ENCODE measurements around the gene GNL3L.
"Not testable (repeated sequence)": the region's sequence is repeated elsewhere in the genome, so short reads cannot be mapped to it uniquely, and the experiment has no call there.

Gene GNL3L

DNA sequence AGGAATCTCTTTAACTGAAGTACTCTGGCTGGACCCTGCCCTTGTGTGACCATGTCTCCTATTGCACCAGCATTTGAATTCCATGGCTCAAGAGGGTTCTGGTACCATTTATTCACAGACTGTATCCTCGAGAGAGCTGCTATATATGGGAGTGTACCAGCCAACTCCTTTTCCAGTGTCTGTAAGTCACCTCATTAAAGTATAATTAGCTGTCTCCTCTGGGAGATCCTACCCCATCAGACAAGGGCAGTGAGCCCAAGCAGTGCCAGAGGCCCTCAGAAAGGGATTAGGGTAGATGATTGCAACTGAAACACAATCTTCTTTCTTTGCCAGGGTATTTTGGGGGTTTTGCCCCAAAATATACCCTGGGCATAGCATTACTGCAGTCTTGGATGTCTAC is 31.6 kb downstream of the GNL3L start:
- TF ChIP-seq, protein P1, sequence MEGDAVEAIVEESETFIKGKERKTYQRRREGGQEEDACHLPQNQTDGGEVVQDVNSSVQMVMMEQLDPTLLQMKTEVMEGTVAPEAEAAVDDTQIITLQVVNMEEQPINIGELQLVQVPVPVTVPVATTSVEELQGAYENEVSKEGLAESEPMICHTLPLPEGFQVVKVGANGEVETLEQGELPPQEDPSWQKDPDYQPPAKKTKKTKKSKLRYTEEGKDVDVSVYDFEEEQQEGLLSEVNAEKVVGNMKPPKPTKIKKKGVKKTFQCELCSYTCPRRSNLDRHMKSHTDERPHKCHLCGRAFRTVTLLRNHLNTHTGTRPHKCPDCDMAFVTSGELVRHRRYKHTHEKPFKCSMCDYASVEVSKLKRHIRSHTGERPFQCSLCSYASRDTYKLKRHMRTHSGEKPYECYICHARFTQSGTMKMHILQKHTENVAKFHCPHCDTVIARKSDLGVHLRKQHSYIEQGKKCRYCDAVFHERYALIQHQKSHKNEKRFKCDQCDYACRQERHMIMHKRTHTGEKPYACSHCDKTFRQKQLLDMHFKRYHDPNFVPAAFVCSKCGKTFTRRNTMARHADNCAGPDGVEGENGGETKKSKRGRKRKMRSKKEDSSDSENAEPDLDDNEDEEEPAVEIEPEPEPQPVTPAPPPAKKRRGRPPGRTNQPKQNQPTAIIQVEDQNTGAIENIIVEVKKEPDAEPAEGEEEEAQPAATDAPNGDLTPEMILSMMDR (conservative IDR thresholded peaks at IDR 0.05; ENCODE audit: low read depth, low read length) = no peak
- no peak for DNase-seq (ENCODE audit: low read depth)
- H3K4me3 ChIP-seq (ENCODE audit: low read length) = no peak overlapping the region

DNA sequence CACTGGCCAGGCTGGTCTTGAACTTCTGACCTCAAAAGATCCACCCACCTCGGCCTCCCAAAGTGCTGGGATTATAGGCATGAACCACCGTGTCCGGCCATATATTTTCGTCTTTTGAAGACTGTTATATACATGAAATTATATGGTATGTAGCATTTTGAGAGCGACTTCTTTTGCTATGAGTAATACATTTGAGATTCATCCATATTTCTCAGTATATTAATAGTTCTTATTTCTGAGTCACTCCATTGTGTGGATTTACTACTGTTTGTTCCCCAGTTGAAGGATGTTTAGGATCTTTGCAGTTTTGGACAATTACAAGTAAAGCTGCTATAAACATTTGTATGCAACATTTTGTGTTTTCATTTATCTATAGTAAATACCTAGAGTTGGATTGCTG is 34.9 kb downstream of the GNL3L start:
- TF ChIP-seq, protein P1 (conservative IDR thresholded peaks at IDR 0.05; ENCODE audit: low read depth, low read length) = no peak
- H3K4me3 ChIP-seq (ENCODE audit: low read length) = no peak overlapping the region
- no peak for DNase-seq (ENCODE audit: low read depth)

DNA sequence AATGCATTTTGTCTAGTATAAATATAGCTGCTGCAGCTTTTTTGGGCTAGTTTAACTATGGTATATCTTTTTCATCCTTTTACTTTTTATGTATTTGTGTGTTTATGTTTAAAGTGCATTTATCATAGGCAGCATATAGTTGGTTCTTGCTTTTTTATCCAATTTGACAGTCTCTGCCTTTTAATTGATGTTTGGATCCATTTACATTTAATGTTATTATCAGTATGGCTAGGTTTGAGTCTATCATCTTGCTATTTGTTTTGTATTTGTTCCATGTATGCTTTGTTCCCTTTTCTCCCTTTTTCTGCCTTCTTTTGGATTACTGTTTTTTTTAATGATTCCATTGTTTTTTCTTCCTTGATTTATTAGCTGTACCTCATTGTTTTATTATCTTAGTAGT is 40.3 kb downstream of the GNL3L start:
- DNase-seq (ENCODE audit: low read depth) = no peak
- TF ChIP-seq, protein P1 (conservative IDR thresholded peaks at IDR 0.05; ENCODE audit: low read depth, low read length) = no peak
- no peak overlapping the region for H3K4me3 ChIP-seq (ENCODE audit: low read length)

DNA sequence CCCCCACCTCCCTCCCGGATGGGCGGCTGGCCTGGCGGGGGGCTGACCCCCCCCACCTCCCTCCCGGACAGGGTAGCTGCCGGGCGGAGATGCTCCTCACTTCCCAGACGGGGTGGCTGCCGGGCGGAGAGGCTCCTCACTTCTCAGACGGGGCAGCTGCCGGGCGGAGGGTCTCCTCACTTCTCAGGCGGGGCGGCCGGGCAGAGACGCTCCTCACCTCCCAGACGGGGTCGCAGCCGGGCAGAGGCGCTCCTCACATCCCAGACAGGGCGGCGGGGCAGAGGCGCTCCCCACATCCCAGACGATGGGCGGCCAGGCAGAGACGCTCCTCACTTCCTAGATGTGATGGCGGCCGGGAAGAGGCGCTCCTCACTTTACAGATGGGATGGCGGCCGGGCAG is 42.6 kb downstream of the GNL3L start:
- H3K4me3 ChIP-seq (ENCODE audit: low read length); DNase-seq (ENCODE audit: low read depth): not testable (repeated sequence)

DNA sequence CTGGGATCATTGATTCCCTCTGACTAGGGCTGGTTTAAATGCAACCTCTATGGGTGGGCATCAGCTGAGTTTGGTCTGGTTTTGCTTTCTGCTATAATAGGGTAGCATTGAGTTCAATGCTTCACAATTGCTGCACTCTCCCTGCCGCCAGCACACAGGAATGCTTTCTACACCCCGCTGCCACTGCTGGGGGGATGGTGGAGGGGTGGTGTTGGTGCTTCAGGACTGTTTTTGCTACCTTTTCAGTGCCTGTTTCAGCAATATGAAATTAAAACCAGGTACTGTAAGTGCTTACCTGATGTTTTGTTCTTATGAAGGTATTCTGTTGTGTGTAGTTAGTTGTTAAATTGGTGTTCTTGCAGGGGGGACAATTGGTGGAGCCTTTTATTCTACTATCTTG is 67.7 kb downstream of the GNL3L start:
- TF ChIP-seq, protein P1 (conservative IDR thresholded peaks at IDR 0.05; ENCODE audit: low read depth, low read length) = no peak
- no peak overlapping the region for H3K4me3 ChIP-seq (ENCODE audit: low read length)
- DNase-seq (ENCODE audit: low read depth) = no peak

DNA sequence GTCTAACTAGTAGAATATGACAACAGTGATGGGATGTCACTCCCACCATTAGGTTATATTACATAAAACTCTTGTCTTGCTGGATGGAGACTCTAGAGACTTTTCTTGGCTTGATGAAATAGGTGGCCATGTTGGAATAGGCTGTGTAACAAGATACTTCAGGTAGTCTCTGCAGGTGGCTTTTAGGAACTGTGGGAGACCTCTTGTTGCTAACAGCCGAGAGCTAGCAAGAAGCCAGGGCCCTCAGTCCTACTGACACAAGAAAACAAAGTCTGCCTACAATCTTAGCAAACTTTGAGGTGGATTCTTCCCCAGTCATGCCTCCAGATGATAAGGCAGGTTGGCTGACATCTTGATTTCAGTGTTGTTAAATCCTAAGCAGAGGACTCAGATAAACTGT is 72.5 kb downstream of the GNL3L start:
- DNase-seq (ENCODE audit: low read depth) = no peak
- TF ChIP-seq, protein P1 (conservative IDR thresholded peaks at IDR 0.05; ENCODE audit: low read depth, low read length) = no peak

More for the DNA sequence above, 72.5 kb downstream of the GNL3L start:
- no peak overlapping the region for H3K4me3 ChIP-seq (ENCODE audit: low read length)

Measured in retinal pigment epithelial cell (primary cell).